ENCODE results near the gene DNAJC18.

DNAJC18 gene

DNA sequence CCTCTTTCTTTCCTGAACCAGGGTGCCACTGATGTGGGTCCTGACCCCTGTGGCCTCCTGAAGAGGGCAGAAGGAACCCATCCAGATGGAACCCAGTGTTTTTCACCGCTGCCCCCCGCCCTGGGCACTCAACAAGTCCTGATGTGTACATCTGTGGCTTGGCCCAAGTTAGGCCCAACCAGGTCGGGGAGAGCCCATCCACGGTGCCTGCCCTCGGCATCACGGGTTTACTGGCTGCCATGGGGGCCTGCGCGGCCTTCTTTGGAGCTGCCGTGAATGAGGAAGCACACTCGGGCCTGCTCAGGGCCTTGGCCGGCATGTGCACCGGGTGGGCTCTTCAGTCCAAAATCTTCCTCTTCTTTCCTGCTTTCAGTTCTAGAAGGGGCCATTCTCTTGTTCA is 17.5 kb upstream of the DNAJC18 start:
- Histone ChIP-seq H3K27ac (no peak overlapping the region), H3K9ac (ENCODE audit: insufficient read length) (no peak overlapping the region), H3K4me3 (no peak overlapping the region), H3K9me3 (ENCODE audit: low read depth, low read length) (no peaks in the 10 kb centered on the region), H3K36me3 (ENCODE audit: insufficient read depth, low read length) (no peaks in the 10 kb centered on the region)
- TF ChIP-seq EZH2 (IDR thresholded peaks at IDR 0.05), result no peak
- no peak for TF ChIP-seq FOXP2 (optimal IDR thresholded peaks at IDR 0.05; ENCODE audit: control extremely low read depth, extremely low read length, insufficient read depth)
- no peak for TF ChIP-seq POLR2AphosphoS5 (IDR thresholded peaks at IDR 0.05; ENCODE audit: borderline replicate concordance, low read depth, low read length)
- no peak for DNase-seq (ENCODE audit: low read depth, low spot score)

DNA sequence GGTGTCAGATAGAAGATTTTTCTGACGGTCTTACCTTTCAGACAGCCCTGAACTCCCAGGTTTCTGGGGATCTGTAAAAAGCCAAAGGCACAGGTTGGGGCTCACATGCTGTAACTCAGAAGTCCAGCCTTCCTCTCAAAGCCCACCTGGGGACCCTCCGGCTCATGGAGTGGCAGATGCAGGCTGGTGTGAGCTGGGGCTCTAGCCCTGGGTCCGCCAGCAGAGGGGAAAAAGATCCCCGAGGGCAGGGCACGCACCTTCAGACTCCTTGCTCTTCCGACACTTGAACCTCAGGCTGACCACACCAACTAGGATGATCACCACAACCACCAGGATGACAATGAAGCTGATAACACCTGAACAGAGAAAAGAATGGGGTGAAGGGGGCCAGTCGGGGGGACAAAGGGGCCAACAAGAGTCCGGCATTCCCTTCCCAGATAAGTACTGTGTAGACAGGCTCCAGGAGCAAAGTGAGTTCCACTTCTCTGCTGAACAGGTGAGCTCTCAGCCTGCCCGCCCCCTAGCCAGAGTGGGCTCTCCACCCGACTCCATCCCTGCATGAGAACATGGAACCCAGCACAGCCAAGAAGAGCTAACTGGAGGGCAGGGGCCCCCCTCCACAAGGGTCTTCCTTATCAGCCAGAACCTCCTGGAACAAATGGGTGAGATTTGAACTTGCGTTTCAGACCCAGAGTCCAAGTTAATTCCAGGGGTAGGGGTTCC is 15.4 kb upstream of the DNAJC18 start:
- no peaks in the 10 kb centered on the region for H3K9me3 ChIP-seq (ENCODE audit: low read depth, low read length)
- H3K36me3 ChIP-seq (ENCODE audit: insufficient read depth, low read length), result no peaks in the 10 kb centered on the region
- H3K4me3 ChIP-seq, result no peak overlapping the region
- DNase-seq (ENCODE audit: low read depth, low spot score), result no peak
- H3K27ac ChIP-seq, result no peak overlapping the region
- TF ChIP-seq FOXP2 (optimal IDR thresholded peaks at IDR 0.05; ENCODE audit: control extremely low read depth, extremely low read length, insufficient read depth) (no peak), EZH2 (IDR thresholded peaks at IDR 0.05) (no peak), POLR2AphosphoS5 (IDR thresholded peaks at IDR 0.05; ENCODE audit: borderline replicate concordance, low read depth, low read length) (no peak)
- H3K9ac ChIP-seq (ENCODE audit: insufficient read length), result no peak overlapping the region

DNA sequence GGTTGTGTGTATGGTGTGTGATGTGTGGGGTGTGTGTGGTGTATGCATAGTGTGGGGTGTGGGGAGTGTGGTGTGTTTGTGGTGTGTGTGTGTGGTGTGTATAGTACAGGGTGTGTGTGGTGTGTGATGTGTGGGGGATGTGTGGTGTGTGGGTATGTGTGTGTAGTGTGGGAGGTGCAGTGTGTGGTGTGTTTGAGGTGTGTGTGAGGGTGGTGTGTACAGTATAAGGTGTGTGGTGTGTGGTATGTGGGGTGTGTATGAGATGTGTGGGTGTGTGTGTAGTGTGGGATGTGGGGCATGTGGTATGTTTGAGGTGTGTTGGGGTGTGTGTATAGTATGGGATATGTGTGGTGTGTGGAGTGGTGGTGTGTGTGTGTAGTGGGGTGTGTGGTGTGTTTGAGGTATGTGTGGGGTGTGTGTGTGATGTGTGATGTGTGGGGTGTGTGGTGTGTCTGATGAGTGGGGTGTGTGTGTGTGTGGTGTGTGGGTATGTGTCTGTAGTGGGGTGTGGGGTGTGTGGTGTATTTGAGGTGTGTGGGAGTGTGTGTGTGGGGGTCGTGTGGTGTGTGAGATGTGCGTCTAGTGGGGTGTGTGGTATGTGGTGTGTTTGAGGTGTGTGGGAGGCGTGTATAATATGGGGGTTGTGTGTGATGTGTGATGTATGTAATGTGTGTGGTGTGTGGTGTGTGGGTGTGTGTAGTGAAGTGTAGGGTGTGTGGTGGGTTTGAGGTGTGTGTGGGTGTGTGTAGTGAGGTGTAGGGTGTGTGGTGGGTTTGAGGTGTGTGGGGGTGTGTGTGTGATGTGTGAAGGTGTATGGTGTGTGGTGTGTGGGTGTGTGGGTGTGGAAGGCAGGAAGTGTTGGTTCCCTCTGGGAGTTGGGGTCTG is 14.6 kb upstream of the DNAJC18 start:
- H3K9me3 ChIP-seq (ENCODE audit: low read depth, low read length), result no peaks in the 10 kb centered on the region
- H3K27ac ChIP-seq, result no peak overlapping the region
- no peak for TF ChIP-seq FOXP2 (optimal IDR thresholded peaks at IDR 0.05; ENCODE audit: control extremely low read depth, extremely low read length, insufficient read depth)
- TF ChIP-seq POLR2AphosphoS5 (IDR thresholded peaks at IDR 0.05; ENCODE audit: borderline replicate concordance, low read depth, low read length), result no peak
- no peak for TF ChIP-seq EZH2 (IDR thresholded peaks at IDR 0.05)
- no peak overlapping the region for H3K9ac ChIP-seq (ENCODE audit: insufficient read length)
- H3K36me3 ChIP-seq (ENCODE audit: insufficient read depth, low read length), result no peaks in the 10 kb centered on the region
- H3K4me3 ChIP-seq, result no peak overlapping the region
- DNase-seq (ENCODE audit: low read depth, low spot score), result no peak

DNA sequence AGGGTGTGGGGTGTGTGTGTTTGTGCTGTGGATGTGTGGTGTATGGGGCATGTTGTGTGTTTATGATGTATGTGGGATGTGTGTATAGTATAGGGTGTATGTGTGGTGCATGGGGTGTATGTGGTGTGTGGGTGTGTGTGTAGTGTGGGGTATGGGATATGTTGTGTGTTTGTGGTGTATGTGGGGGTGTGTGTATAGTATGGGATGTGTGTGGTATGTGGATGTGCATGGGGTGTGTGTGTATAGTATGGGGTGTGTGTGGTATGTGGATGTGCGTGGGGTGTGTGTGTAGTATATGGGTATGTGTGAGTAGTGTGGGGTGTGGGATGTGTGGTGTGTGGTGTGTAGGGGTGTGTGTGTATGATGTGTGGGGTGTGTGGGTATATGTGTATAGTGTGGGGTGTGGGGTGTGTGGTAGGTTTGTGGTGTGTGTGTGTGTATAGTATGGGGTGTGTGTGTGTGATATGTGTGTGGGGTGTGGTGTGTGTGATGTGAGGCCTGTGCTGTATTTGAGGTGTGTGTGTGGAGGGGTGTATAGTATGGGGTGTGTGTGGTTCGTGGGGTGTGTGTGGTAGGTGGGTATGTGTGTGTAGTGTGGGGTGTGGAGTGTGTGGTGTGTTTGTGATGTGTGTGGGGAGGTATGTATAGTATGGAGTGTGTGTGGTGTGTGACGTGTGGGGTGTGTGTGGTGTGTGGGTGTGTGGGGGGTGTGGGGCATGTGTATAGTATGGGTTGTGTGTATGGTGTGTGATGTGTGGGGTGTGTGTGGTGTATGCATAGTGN is 12.7 kb upstream of the DNAJC18 start:
- H3K4me3 ChIP-seq, result no peak overlapping the region
- DNase-seq (ENCODE audit: low read depth, low spot score), result no peak
- no peaks in the 10 kb centered on the region for H3K9me3 ChIP-seq (ENCODE audit: low read depth, low read length)
- no peak overlapping the region for H3K27ac ChIP-seq
- H3K9ac ChIP-seq (ENCODE audit: insufficient read length), result no peak overlapping the region
- no peaks in the 10 kb centered on the region for H3K36me3 ChIP-seq (ENCODE audit: insufficient read depth, low read length)
- no peak for TF ChIP-seq EZH2 (IDR thresholded peaks at IDR 0.05)
- no peak for TF ChIP-seq FOXP2 (optimal IDR thresholded peaks at IDR 0.05; ENCODE audit: control extremely low read depth, extremely low read length, insufficient read depth)
- TF ChIP-seq POLR2AphosphoS5 (IDR thresholded peaks at IDR 0.05; ENCODE audit: borderline replicate concordance, low read depth, low read length), result no peak

DNA sequence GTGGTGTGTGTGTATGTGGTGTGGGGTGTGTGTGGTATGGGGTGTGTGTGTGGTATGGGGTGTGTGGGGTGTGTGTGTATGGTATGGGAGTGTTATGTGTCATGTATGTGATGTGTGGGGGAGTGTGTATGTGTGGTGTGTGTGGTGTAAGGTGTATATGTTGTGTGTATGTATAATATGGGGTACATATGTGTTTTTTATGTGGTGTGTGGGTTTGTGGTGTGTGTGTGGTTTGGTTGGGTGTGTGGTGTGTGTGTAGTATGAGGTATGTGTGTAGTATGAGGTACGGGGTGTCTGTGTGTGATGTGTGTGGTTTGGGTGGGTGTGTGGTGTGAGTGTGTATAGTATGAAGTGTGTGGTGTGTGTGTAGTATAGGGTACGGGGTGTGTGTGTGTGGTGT is 11.9 kb upstream of the DNAJC18 start:
- Histone ChIP-seq H3K4me3 (no peak overlapping the region), H3K36me3 (ENCODE audit: insufficient read depth, low read length) (no peaks in the 10 kb centered on the region), H3K9me3 (ENCODE audit: low read depth, low read length) (no peaks in the 10 kb centered on the region), H3K27ac (no peak overlapping the region), H3K9ac (ENCODE audit: insufficient read length) (no peak overlapping the region)
- no peak for DNase-seq (ENCODE audit: low read depth, low spot score)
- TF ChIP-seq EZH2 (IDR thresholded peaks at IDR 0.05) (no peak), POLR2AphosphoS5 (IDR thresholded peaks at IDR 0.05; ENCODE audit: borderline replicate concordance, low read depth, low read length) (no peak), FOXP2 (optimal IDR thresholded peaks at IDR 0.05; ENCODE audit: control extremely low read depth, extremely low read length, insufficient read depth) (no peak)

DNA sequence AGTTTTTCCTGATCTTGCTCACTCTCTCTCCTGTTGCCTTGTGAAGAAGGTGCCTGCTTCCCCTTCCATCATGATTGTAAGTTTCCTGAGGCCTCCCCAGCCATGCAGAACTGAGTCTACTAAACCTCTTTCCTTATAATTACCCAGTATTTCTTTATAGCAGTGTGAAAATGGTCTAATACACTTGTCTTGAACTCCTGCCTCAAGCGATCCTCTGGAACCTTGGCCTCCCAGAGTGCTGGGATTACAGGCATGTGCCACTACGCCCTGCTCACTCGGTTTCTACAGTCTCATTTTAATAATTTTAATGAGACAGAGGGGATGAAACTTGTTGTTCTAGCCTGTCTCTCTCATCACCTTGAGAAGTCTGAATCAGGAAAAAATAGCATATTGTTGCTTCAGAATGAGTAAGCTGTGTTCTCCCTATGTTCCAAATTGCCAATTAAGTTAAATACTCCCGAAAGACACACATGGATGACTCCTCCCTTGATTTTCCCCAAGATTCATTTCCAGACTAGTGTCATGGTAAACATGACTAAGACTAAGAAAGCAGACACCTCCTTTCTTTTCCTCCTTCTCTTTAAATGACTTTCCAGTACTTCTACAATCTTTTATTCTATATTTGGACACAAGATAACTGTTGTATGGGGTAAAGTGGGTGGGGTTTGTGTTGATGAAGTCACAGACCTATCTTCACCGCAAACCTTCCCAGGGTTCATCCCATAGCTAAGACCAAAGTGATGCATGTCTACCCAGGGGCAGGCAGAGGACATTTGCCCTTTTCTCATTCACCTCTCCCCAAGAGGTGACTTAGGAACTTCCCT is 7.8 kb upstream of the DNAJC18 start:
- no peak for DNase-seq (ENCODE audit: low read depth, low spot score)
- Histone ChIP-seq H3K9ac (ENCODE audit: insufficient read length) (no peak overlapping the region), H3K9me3 (ENCODE audit: low read depth, low read length) (no peaks in the 10 kb centered on the region)

DNA sequence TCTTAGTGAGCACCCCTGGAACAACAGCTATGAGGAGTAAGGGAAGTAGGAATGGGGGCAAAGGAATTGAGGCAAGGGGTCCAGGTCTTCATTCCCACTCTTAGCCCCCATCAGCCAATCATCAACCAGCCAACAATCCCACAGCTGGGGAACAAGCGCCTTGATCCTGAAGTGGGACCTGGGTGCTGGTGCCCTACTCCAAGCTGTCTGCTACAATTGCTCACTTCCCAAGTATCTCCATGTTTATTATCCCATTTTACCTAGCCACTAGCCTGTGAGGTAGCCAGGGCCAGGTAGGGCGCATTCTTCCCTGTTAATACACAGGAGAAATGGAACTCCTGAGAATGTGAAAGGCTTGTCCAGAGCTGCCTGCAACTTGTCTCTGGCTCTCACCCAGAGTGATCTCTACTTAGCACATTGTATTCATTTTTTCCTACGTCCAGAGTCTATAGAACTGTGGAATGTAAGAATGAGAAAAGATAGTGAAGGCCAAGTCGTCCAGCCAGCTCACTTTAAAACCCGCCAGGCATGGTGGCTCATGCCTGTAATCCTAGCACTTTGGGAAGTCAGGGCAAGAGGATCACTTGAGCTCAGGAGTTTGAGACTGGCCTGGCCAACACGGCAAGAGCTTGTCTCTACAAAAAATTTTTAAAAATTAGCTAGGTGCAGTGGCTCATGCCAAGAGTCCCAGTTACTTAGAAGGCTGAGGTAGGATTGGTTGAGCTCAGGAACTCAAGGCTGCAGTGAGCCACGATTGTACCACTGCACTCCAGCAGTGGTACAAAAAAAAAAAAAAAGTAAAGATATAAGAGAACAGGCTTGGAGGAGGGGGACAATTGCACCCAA is 6.2 kb upstream of the DNAJC18 start:
- Histone ChIP-seq H3K4me3 (no peak overlapping the region), H3K9ac (ENCODE audit: insufficient read length) (no peak overlapping the region), H3K27ac (no peak overlapping the region), H3K36me3 (ENCODE audit: insufficient read depth, low read length) (no peaks in the 10 kb centered on the region), H3K9me3 (ENCODE audit: low read depth, low read length) (no peaks in the 10 kb centered on the region)
- TF ChIP-seq FOXP2 (optimal IDR thresholded peaks at IDR 0.05; ENCODE audit: control extremely low read depth, extremely low read length, insufficient read depth) (no peak), EZH2 (IDR thresholded peaks at IDR 0.05) (no peak), POLR2AphosphoS5 (IDR thresholded peaks at IDR 0.05; ENCODE audit: borderline replicate concordance, low read depth, low read length) (no peak)
- DNase-seq (ENCODE audit: low read depth, low spot score), result no peak

More for the DNA sequence above, 7.8 kb upstream of the DNAJC18 start:
- no peak overlapping the region for H3K4me3 ChIP-seq
- TF ChIP-seq POLR2AphosphoS5 (IDR thresholded peaks at IDR 0.05; ENCODE audit: borderline replicate concordance, low read depth, low read length), result no peak
- no peak for TF ChIP-seq FOXP2 (optimal IDR thresholded peaks at IDR 0.05; ENCODE audit: control extremely low read depth, extremely low read length, insufficient read depth)
- TF ChIP-seq EZH2 (IDR thresholded peaks at IDR 0.05), result no peak
- no peak overlapping the region for H3K27ac ChIP-seq
- H3K36me3 ChIP-seq (ENCODE audit: insufficient read depth, low read length), result no peaks in the 10 kb centered on the region

All from SK-N-MC (cell line).